Astrocyte of the cerebellum (primary cell): Measurements from ENCODE around the gene CCN2.

Experiments used
- DNase-seq: peaks from one replicate; pipeline ENCODE4 v3.0.0-alpha.2; 2011; ENCODE audit warnings: low read depth
- H3K4me3 ChIP-seq: 2 replicates; pipeline ENCODE4 v1.5.1; 2011; ENCODE audit warnings: mild to moderate bottlenecking, low read depth, low read length, moderate library complexity
- CTCF ChIP-seq: IDR thresholded peaks from 2 replicates; pipeline ENCODE4 v1.5.1; 2012; ENCODE audit warnings: low read length, low read depth, moderate library complexity, mild to moderate bottlenecking; ENCODE audit errors: missing control alignments
- in situ Hi-C: cut with HindIII; loops from 2 replicates; pipeline ENCODE4 v1.10.0; 2017; ENCODE audit warnings: low sequenced_read_pairs

Gene CCN2

DNA sequence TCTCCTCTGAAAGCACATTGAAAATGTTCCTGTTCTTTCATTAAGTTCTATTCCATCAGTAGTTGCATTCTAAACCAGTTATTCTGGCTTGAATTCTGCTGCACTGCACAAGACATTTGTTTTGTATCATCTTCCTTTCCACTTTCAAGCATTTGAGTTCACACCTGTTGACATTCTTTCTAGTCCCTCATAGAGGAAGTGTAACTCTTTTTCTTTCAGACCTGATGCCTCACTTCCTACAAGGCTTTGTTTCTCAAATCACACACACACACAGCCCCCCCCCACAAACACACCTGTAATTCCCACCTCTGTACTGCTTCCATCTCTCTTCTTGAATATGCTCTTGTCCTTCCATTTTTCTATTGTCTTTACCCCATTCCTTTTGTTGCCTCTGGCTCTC, 50.9 kb downstream of the CCN2 start:
- no peak overlapping the region for H3K4me3 ChIP-seq
- DNase-seq, result no peak
- in situ Hi-C loops, result no loop called here
- no peak for TF ChIP-seq CTCF

DNA sequence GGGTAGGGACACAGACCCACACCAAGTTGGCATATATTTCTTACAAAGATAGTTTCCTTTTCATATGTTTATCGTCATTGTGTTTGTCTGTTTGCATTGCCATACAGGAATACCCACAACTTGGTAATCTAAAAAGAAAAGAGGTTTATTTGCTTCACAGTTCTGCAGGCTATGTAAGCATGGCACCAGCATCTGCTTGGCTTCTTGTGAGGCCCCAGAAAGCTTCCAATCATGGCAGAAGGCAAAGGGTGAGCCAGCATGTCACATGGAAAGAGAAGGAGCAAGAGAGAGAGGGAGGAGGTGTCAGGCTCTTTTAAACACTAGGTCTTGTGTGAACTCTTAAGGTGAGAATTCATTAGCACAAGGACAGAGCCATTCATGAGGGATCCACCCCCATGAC, 52.5 kb downstream of the CCN2 start:
- no peak overlapping the region for H3K4me3 ChIP-seq
- TF ChIP-seq CTCF, result no peak
- no peak for DNase-seq
- in situ Hi-C loops, result no loop called here
